Breast epithelium (tissue), 3 donors: ENCODE measurements around the gene MPPE1.

Source experiments
- CTCF ChIP-seq, 3 donors: fragments of 450-650 bp; IDR thresholded peaks; one replicate each; pipeline ENCODE4 v1.5.1; 2016 to 2017; ENCODE audit warnings: antibody characterized with exemption in 3 of 3, mild to moderate bottlenecking in 3 of 3, moderate library complexity in 3 of 3
- POLR2A ChIP-seq: fragments of 450-650 bp; IDR thresholded peaks from one replicate; pipeline ENCODE4 v1.6.1; 2016; ENCODE audit warnings: antibody characterized with exemption, mild to moderate bottlenecking, moderate library complexity
- POLR2AphosphoS5 ChIP-seq, 3 donors: sonication (generic); formaldehyde crosslinking; IDR thresholded peaks; one replicate each; pipeline ENCODE4 v1.6.1; 2017; ENCODE audit warnings: antibody characterized with exemption in 3 of 3

- TF ChIP-seq POLR2A: no peak
- no peak for TF ChIP-seq CTCF (IDR thresholded peaks at IDR 0.05)
- TF ChIP-seq POLR2AphosphoS5 (IDR thresholded peaks at IDR 0.05): no peak
Observed at GRCh38 chr18:11839556-11839955, 68.6 kb downstream of the MPPE1 start.
